H1 (cell line): Measurements from ENCODE around the gene CXCL16. TPM values are rescaled to one million over a fixed set of nuclear protein-coding genes. Genes with fewer than 3 reads are reported as not detected.

Experiments
- CTCF ChIA-PET: fragments of 300-600 bp; sonication (Branson Sonifier 250); formaldehyde crosslinking; loops from one replicate; lab custom pipeline; 2021; ENCODE audit not compliant: partially characterized antibody; lab: Charles Lee
- POLR2A ChIA-PET: fragments of 300-600 bp; sonication (Branson Sonifier 250); formaldehyde crosslinking; loops from one replicate; lab custom pipeline; 2021; ENCODE audit warnings: inconsistent platforms; ENCODE audit not compliant: partially characterized antibody; lab: Charles Lee
- DNase-seq, 2 experiments: peaks; one replicate each; pipeline versions ENCODE4 v3.0.0 to v3.0.0-alpha.2; 2010 to 2022; ENCODE audit warnings: low spot score in 2 of 2, low read depth in 1 of 2, mixed read lengths in 1 of 2
- FAIRE-seq: peaks from 2 replicates; lab custom pipeline; 2011; peaks lifted over from hg19 to GRCh38; lab: Jason Lieb, UNC
- H2AFZ ChIP-seq: 2 replicates; pipeline ENCODE4 v1.8.1; 2012; ENCODE audit warnings: low read length, inconsistent platforms
- H2AK5ac ChIP-seq: 2 replicates; pipeline ENCODE4 v1.6.1; 2013; ENCODE audit warnings: low read depth, low read length
- H2BK120ac ChIP-seq: replicated peaks from 2 replicates; pipeline ENCODE3; 2013; ENCODE audit warnings: low read depth, low read length, inconsistent platforms
- H2BK12ac ChIP-seq: 2 replicates; pipeline ENCODE4 v1.6.1; 2013; ENCODE audit warnings: low read depth, low read length
- H2BK15ac ChIP-seq: 2 replicates; pipeline ENCODE4 v1.6.1; 2013; ENCODE audit warnings: low read length
- H2BK20ac ChIP-seq: 2 replicates; pipeline ENCODE4 v1.6.1; 2013; ENCODE audit warnings: low read length
- H2BK5ac ChIP-seq: 2 replicates; pipeline ENCODE4 v1.6.1; 2013; ENCODE audit warnings: low read depth, low read length
- H3K14ac ChIP-seq: 2 replicates; pipeline ENCODE4 v1.6.1; 2013; ENCODE audit warnings: inconsistent platforms; ENCODE audit not compliant: insufficient read length
- H3K18ac ChIP-seq: 2 replicates; pipeline ENCODE4 v1.6.1; 2013; ENCODE audit warnings: low read length; ENCODE audit errors: extremely low read depth
- H3K23ac ChIP-seq: 2 replicates; pipeline ENCODE4 v1.6.1; 2013; ENCODE audit warnings: inconsistent platforms; ENCODE audit not compliant: insufficient read length
- H3K23me2 ChIP-seq: 2 replicates; pipeline ENCODE4 v1.6.1; 2013; ENCODE audit warnings: low read depth, low read length
- H3K27ac ChIP-seq: 2 replicates; pipeline ENCODE4 v1.6.1; 2011; ENCODE audit warnings: low read depth, low read length, inconsistent platforms
- H3K27me3 ChIP-seq, 4 experiments: replicated peaks in 1 of 4; 1 replicate in 1 of 4; 2 replicates in 3 of 4; pipeline versions ENCODE4 v1.6.1 to v1.8.1; 2011 to 2013; ENCODE audit warnings: low read length in 3 of 4, mild to moderate bottlenecking in 3 of 4, inconsistent platforms in 2 of 4, mixed read lengths in 2 of 4, moderate library complexity in 1 of 4; ENCODE audit not compliant: control insufficient read depth in 3 of 4, insufficient read depth in 3 of 4; ENCODE audit errors: extremely low read depth in 1 of 4
- H3K36me3 ChIP-seq, 4 experiments: 2 replicates each; pipeline versions ENCODE4 v1.6.1 to v1.8.1; 2011 to 2013; ENCODE audit warnings: mild to moderate bottlenecking in 4 of 4, low read length in 3 of 4, moderate library complexity in 2 of 4, control low read depth in 1 of 4, inconsistent platforms in 1 of 4; ENCODE audit not compliant: insufficient read depth in 4 of 4, control insufficient read depth in 2 of 4
- H3K4ac ChIP-seq: replicated peaks from 2 replicates; pipeline ENCODE3; 2013; ENCODE audit warnings: low read length, low read depth, mixed read lengths, inconsistent platforms; ENCODE audit not compliant: insufficient read length
- H3K4me1 ChIP-seq, 4 experiments: replicated peaks in 1 of 4; 1 replicate in 1 of 4; 2 replicates in 3 of 4; pipeline versions ENCODE4 v1.6.1 to v1.8.1; 2011 to 2013; ENCODE audit warnings: low read length in 3 of 4, inconsistent platforms in 2 of 4, mixed read lengths in 1 of 4; ENCODE audit not compliant: insufficient read depth in 4 of 4, control insufficient read depth in 3 of 4
- H3K4me2 ChIP-seq, 2 experiments: 2 replicates each; pipeline versions ENCODE4 v1.6.1 to v1.8.1; 2011 to 2013; ENCODE audit warnings: low read depth in 2 of 2, low read length in 2 of 2, control low read depth in 1 of 2, inconsistent platforms in 1 of 2, mild to moderate bottlenecking in 1 of 2; ENCODE audit not compliant: insufficient read depth in 1 of 2
- H3K4me3 ChIP-seq, 4 experiments: fragments of 200-600, 300-600 bp in 1 of 4; sonication (generic), shearing (Covaris generic), sonication (Bioruptor Twin) in 1 of 4; 2 replicates each; pipeline versions ENCODE4 v1.5.1 to v1.8.1; 2011 to 2016; ENCODE audit warnings: low read length in 4 of 4, low read depth in 3 of 4, control low read depth in 2 of 4, inconsistent platforms in 2 of 4, mild to moderate bottlenecking in 2 of 4, mixed read lengths in 1 of 4, moderate library complexity in 1 of 4; ENCODE audit not compliant: insufficient read depth in 2 of 4; ENCODE audit errors: extremely low read depth in 1 of 4
- H3K56ac ChIP-seq: replicated peaks from 2 replicates; pipeline ENCODE3; 2013; ENCODE audit warnings: low read depth, mild to moderate bottlenecking, mixed read lengths, low read length, inconsistent platforms; ENCODE audit not compliant: insufficient read length
- H3K79me1 ChIP-seq: 2 replicates; pipeline ENCODE4 v1.6.1; 2013; ENCODE audit warnings: low read depth, low read length, control low read depth
- H3K79me2 ChIP-seq, 2 experiments: 2 replicates each; pipeline versions ENCODE4 v1.6.1 to v1.8.1; 2012 to 2013; ENCODE audit warnings: low read length in 2 of 2, mild to moderate bottlenecking in 2 of 2, inconsistent platforms in 1 of 2; ENCODE audit not compliant: insufficient read depth in 2 of 2, control insufficient read depth in 1 of 2
- H3K9ac ChIP-seq, 4 experiments: replicated peaks in 1 of 4; 1 replicate in 1 of 4; 2 replicates in 3 of 4; pipeline versions ENCODE4 v1.6.1 to v1.8.1; 2011 to 2013; ENCODE audit warnings: low read depth in 3 of 4, low read length in 3 of 4, control low read depth in 2 of 4, mild to moderate bottlenecking in 2 of 4, moderate library complexity in 2 of 4, inconsistent platforms in 1 of 4; ENCODE audit errors: extremely low read depth in 1 of 4
- H3K9me3 ChIP-seq, 2 experiments: 2 replicates each; pipeline versions ENCODE4 v1.6.1 to v1.8.1; 2012 to 2013; ENCODE audit warnings: mild to moderate bottlenecking in 2 of 2, moderate library complexity in 2 of 2, control low read depth in 1 of 2, inconsistent platforms in 1 of 2, low read depth in 1 of 2, low read length in 1 of 2, mixed read lengths in 1 of 2; ENCODE audit not compliant: insufficient read depth in 2 of 2
- H4K20me1 ChIP-seq, 2 experiments: replicated peaks in 1 of 2; 2 replicates each; pipeline versions ENCODE3 to v1.8.1; 2011 to 2013; ENCODE audit warnings: inconsistent platforms in 2 of 2, low read length in 2 of 2, mild to moderate bottlenecking in 1 of 2; ENCODE audit not compliant: insufficient read depth in 2 of 2, control insufficient read depth in 1 of 2
- H4K5ac ChIP-seq: 2 replicates; pipeline ENCODE4 v1.6.1; 2013; ENCODE audit warnings: low read length, low read depth, mixed read lengths, inconsistent platforms; ENCODE audit not compliant: insufficient read length
- H4K8ac ChIP-seq: 2 replicates; pipeline ENCODE4 v1.8.0; 2013; ENCODE audit warnings: mild to moderate bottlenecking, moderate library complexity, low read length, inconsistent platforms; ENCODE audit not compliant: insufficient read depth; ENCODE audit errors: extremely low read depth
- H4K91ac ChIP-seq: replicated peaks from 2 replicates; pipeline ENCODE3; 2013; ENCODE audit warnings: low read length, mixed read lengths, inconsistent platforms; ENCODE audit not compliant: insufficient read length
- CEBPB ChIP-seq: IDR thresholded peaks from 2 replicates; pipeline ENCODE4 v1.6.1; 2012; ENCODE audit warnings: low read depth, low read length
- GTF2F1 ChIP-seq: IDR thresholded peaks from 2 replicates; pipeline ENCODE4 v1.6.1; 2012; ENCODE audit warnings: low read depth, low read length, improper control_type of control experiment, borderline replicate concordance
- HDAC2 ChIP-seq, 2 experiments: fragments of 300-600 bp in 1 of 2; sonication (generic) in 1 of 2; IDR thresholded peaks; 2 replicates each; pipeline ENCODE4 v1.6.1; 2011 to 2012; ENCODE audit warnings: low read depth in 2 of 2, low read length in 2 of 2, mild to moderate bottlenecking in 2 of 2, moderate library complexity in 2 of 2, borderline replicate concordance in 1 of 2, inconsistent platforms in 1 of 2
- HDAC6 ChIP-seq: IDR thresholded peaks from one replicate; pipeline ENCODE4 v1.7.1; 2012; ENCODE audit warnings: low read depth, mild to moderate bottlenecking, inconsistent platforms, low read length, moderate library complexity
- RAD21 ChIP-seq, 2 experiments: IDR thresholded peaks in 1 of 2; conservative IDR thresholded peaks in 1 of 2; 2 replicates each; pipeline ENCODE4 v1.6.1; 2011; ENCODE audit warnings: low read depth in 2 of 2, low read length in 2 of 2, improper control_type of control experiment in 1 of 2, inconsistent platforms in 1 of 2, mild to moderate bottlenecking in 1 of 2, moderate library complexity in 1 of 2
- SAP30 ChIP-seq: fragments of 300-600 bp; sonication (generic); IDR thresholded peaks from 2 replicates; pipeline ENCODE4 v1.7.1; 2012; ENCODE audit warnings: low read length, moderate library complexity, mild to moderate bottlenecking, inconsistent platforms; ENCODE audit not compliant: insufficient read depth, insufficient replicate concordance
- SP4 ChIP-seq: IDR thresholded peaks from 2 replicates; pipeline ENCODE4 v1.6.1; 2012; ENCODE audit warnings: low read length, inconsistent platforms
- SRF ChIP-seq: IDR thresholded peaks from 2 replicates; pipeline ENCODE4 v1.6.1; 2011; ENCODE audit warnings: mild to moderate bottlenecking, low read depth, low read length, moderate library complexity
- YY1 ChIP-seq: IDR thresholded peaks from 2 replicates; pipeline ENCODE4 v1.6.1; 2011; ENCODE audit warnings: low read depth, mild to moderate bottlenecking, low read length
- ZNF274 ChIP-seq: IDR thresholded peaks from 2 replicates; pipeline ENCODE4 v1.7.0; 2012; ENCODE audit warnings: low read length, borderline replicate concordance; ENCODE audit errors: extremely low read depth
- WGBS, 2 experiments: shearing (Covaris generic) in 1 of 2; methylation state at CpG; one replicate each; pipeline versions ENCODE4 v1.1.6 to v1.1.7; 2013 to 2015; ENCODE audit warnings: low lambda C conversion rate in 2 of 2, mixed read lengths in 2 of 2, inconsistent platforms in 1 of 2, low coverage in 1 of 2, missing lambda C conversion rate in 1 of 2; ENCODE audit not compliant: insufficient replicate concordance in 2 of 2, insufficient coverage in 1 of 2, insufficient read length in 1 of 2; ENCODE audit errors: extremely low coverage in 1 of 2, missing lambda C conversion rate in 1 of 2; 5-methylcytosine and 5-hydroxymethylcytosine counted together
- polyA plus RNA-seq, 7 experiments: library from polyadenylated mRNA; depleted of rRNA in 3 of 7; stranded (reverse) in 5 of 7; unstranded in 2 of 7; fragments of >200 nt in 5 of 7; fragments of 200-250 nt in 2 of 7; gene quantifications; 1 replicate in 5 of 7; 2 replicates in 1 of 7; 4 replicates in 1 of 7; pipeline versions ENCODE4 v1.2.1 to v1.2.3, GENCODE V29; 2011 to 2013; ENCODE audit warnings: missing spikeins in 2 of 7, mixed read lengths in 2 of 7
- total RNA-seq: library from RNA; stranded (reverse); fragmentation: NEBNext Ultra II Directional; extraction: Animal tissue kit (Norgen Biotek cat#: 25700); gene quantifications from 2 replicates; pipeline ENCODE4 v1.2.1, GENCODE V29; 2021
- TF ChIP-seq, protein P1 (sequence below), 3 experiments: IDR thresholded peaks; 1 replicate in 2 of 3; 2 replicates in 1 of 3; pipeline versions ENCODE4 v1.5.1 to v1.6.1; 2011; ENCODE audit warnings: low read length in 3 of 3, mild to moderate bottlenecking in 3 of 3, inconsistent platforms in 2 of 3, low read depth in 1 of 3, moderate library complexity in 1 of 3; ENCODE audit not compliant: insufficient read depth in 1 of 3; ENCODE audit errors: control extremely low read depth in 1 of 3

CXCL16 gene
- total and polyA plus RNA-seq, 2 of the 8 experiments (the other 6 are each of a cell fraction or from before 2014, with no cell fraction given), result 3.5 to 4.8 TPM

DNA sequence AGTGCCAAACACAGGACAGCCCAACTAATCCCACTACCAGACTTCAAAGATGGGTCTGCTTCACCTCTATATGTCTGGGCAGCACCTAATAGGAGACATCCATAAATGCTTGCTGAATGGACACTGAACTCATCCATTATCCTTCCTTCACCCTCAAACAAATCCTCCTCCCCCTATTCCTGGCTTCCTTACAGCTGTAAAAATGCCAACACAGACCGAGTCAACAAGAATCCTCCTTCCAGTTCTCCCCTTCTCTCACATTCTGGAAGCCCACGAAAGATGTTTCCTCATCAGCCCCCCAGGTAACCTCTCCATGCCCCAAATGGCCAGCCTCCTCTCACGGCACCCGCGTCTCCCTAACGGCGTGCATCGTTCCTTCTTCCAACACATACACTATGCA, 48.0 kb downstream of the CXCL16 start:
- Histone ChIP-seq H3K4me3 (no peak overlapping the region), H3K14ac (no peak overlapping the region), H3K79me1 (peaks cover 2% of the 10 kb centered on the region; the same call in 1 of the 2 replicates), H3K9me3 (no peaks in the 10 kb centered on the region), H3K4ac (no peak overlapping the region), H4K20me1 (peaks cover 9 to 10% of the 10 kb centered on the region in 2 experiments), H3K23me2 (no peaks in the 10 kb centered on the region), H3K9ac (no peak overlapping the region), H3K79me2 (peaks cover 30 to 87% of the 10 kb centered on the region in 2 experiments), H2BK5ac (no peak overlapping the region), H2BK120ac (no peak overlapping the region), H3K4me2 (no peak overlapping the region), H4K8ac (no peak overlapping the region), H2BK15ac (no peak overlapping the region), H3K27ac (no peak overlapping the region), H3K4me1 (no peaks in the 10 kb centered on the region), H3K36me3 (peaks cover 6 to 24% (median 18%) of the 10 kb centered on the region in 4 experiments), H2BK20ac (no peak overlapping the region), H3K23ac (no peak overlapping the region), H4K91ac (no peak overlapping the region), H3K18ac (no peak overlapping the region), H2AK5ac (no peak overlapping the region), H4K5ac (no peak overlapping the region), H2BK12ac (no peak overlapping the region), H3K27me3 (no peaks in the 10 kb centered on the region), H3K56ac (no peak overlapping the region), H2AFZ (no peak overlapping the region)
- POLR2A ChIA-PET, result no interaction called here
- 91% methylated on average over 8 of the region's 8 CpGs; no CpG with 5 or more reads in 1 of the 2 experiments for WGBS, 2 experiments
- no peak for DNase-seq
- FAIRE-seq, result no peak
- CTCF ChIA-PET, result interaction anchor here (0.8 to 1.5 kb wide), 3 partner anchors 13 to 65 kb away, joined by 3 read pairs; no protein-coding TSS in a partner anchor
- TF ChIP-seq CEBPB (no peak), YY1 (no peak), SP4 (no peak), GTF2F1 (no peak), SAP30 (no peak), SRF (no peak), HDAC2 (IDR thresholded peaks at IDR 0.05; ENCODE audit: borderline replicate concordance in 1 of 2, low read depth in 2 of 2, low read length in 2 of 2) (no peak), ZNF274 (no peak), HDAC6 (no peak), RAD21 (IDR thresholded peaks at IDR 0.05 in 1 of 2, conservative IDR thresholded peaks at IDR 0.05 in 1 of 2; ENCODE audit: low read depth in 2 of 2, low read length in 2 of 2) (no peak)
- TF ChIP-seq, protein P1, sequence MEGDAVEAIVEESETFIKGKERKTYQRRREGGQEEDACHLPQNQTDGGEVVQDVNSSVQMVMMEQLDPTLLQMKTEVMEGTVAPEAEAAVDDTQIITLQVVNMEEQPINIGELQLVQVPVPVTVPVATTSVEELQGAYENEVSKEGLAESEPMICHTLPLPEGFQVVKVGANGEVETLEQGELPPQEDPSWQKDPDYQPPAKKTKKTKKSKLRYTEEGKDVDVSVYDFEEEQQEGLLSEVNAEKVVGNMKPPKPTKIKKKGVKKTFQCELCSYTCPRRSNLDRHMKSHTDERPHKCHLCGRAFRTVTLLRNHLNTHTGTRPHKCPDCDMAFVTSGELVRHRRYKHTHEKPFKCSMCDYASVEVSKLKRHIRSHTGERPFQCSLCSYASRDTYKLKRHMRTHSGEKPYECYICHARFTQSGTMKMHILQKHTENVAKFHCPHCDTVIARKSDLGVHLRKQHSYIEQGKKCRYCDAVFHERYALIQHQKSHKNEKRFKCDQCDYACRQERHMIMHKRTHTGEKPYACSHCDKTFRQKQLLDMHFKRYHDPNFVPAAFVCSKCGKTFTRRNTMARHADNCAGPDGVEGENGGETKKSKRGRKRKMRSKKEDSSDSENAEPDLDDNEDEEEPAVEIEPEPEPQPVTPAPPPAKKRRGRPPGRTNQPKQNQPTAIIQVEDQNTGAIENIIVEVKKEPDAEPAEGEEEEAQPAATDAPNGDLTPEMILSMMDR (IDR thresholded peaks at IDR 0.05; ENCODE audit: control extremely low read depth in 1 of 3, insufficient read depth in 1 of 3, low read depth in 1 of 3, low read length in 3 of 3), result no peak
